ENCODE results near the gene PBLD.
"Not testable (repeated sequence)": the region's sequence is repeated elsewhere in the genome, so short reads cannot be mapped to it uniquely, and the experiment has no call there.

Gene PBLD

DNA sequence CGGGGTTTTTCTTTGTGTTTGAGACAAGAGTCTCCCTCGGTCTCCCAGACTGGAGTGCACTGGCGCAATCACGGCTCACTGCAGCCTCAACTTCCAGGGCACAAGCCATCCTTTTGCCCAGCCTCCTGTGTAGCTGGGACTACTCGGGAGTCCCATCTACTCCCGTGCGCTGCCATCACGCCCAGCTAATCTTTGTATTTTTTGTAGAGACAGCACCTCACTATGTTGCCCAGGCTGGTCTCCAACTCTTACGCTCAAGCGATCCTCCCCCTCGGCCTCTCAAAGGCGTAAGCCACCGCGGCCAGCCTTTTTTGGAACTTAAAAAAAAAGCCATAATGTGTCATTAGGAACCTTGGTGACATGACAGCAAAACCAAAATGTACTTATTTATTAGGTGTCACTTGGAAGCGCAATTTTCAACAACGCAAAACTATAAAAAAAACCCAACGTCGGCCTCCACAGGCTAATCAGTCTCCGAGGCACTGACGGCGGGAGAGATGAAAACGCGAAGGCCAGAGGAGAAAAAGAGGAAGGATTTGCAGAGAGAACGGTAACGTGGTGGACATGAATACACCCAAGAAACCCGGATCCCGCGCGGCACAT lies 1.8 kb downstream of the PBLD start:
- peak; percentile 83 for DNase-seq

DNA sequence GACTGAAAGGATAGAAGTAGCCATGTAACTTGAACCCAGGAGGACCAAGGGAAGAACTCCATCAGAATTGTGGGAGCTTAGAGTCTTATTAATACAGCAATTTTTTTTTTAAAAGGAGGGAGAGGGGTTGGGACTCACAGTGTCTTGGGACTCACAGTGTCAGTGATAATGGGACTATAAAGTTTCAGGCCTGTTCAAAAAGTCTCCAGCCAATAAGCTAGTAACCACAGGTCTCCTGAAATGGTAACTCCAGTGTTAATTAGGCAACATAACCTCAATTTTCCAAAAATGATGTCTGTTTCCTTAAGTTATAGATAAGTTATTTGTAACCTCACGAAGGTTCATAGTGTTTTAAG lies 3.2 kb downstream of the PBLD start:
- no peak for DNase-seq

DNA sequence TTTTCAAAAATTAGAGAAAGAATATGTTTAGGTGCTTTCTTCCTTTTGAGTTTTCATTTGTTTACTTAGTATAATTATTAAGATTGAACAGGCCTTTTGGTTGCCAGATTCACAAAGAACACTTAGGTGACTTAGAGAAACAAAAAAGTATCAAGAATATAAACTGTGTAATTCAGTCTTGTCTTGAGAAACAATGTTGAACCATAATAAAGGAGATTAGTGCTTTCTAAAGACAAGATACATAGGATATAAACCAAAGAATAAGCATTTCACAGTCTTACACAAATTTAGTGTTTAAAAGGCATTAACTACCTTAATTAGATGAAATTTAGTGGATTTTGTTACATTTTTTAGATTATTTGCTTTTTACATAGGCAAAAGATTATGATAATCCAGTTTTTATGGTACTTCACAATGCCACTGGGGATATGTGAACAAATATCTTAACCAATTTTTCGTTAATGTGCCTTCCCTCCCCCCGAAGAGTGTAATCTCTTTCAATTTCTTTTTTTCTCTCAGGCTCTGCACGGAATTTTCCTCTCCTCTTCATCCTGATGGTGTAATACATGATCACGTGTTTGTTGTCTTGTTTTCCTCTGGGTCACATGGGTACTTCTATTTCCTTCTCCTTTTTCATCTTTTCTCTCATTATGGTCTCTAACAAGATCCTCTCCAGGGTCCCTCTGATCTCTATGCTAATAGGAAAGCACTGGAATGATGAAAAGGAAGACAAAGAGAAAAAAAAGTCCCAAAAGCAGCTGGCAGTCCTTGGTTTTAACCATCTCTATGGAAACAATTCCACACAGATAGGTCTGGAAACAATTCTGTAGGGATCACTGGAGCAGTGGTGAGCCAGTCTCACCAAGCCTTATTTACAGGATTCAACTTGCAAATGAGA lies 4.6 kb downstream of the PBLD start:
- peak; percentile 73 for DNase-seq

DNA sequence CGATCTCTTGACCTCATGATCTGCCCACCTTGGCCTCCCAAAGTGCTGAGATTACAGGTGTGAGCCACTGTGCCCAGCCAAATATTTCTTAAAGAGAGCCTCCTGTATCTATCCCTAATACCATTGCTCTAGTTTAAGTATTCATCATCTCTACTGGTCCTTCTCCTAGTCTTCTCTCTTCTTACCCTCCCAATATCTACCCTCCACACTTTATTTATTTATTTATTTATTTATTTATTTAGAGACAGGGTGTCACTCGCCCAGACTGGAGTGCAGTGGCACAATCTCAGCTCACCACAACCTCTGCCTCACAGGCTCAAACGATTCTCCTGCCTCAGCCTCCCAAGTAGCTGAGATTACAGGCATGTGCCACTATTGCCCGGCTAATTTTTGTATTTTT lies 8.3 kb downstream of the PBLD start:
- not testable (repeated sequence) for DNase-seq

DNA sequence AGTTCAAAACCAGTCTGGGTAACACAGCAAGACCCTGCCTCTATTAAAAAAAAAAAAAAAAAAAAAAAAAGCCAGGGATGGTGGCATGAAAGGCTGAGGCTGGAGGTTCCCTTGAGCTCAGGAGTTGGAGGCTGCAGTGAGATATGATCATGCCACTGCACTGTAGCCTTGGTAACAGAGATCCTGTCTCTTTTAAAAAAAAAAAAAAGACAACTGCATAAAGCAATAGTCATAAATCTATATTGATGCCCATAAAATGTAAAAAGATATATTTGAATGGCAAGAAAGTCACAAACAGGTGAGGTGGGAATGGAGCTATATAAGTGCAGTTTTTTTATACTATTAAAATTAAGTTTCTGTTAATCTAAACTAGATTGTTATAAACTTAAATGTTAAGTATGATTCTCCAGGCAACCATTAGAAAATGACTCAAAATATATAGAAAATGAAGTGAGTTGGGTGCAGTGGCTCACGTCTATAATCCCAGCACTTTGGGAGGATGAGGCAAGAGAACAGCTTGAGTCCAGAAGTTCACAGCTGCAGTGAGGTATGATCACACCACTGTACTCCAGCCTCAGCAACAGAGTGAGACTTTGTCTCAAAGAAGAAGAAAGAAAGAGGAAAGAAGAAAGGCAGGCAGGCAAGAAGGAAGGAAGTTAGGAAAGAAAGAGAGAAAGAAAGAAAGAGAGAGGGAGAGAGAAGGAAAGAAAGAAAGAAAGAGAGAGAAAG lies 14.2 kb downstream of the PBLD start:
- DNase-seq, result no peak

DNA sequence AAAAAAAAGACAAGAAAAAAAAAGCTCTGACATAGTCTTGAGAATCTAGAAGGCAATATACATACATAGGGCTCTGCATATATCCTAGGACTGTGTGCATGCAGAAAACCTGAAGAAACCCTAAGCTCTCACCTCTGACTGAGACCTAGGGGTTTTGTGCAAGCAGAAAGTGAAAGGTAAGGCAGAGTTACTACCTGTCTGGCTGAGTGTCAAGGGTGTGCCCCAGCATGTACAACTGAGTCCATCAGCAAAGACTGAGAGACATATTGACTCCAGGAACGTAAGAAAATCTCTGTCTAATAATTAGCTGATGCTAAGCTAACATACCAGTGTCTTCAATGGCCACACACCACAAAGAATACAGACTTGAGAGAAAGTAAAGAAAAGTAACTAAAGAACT lies 17.1 kb downstream of the PBLD start:
- no peak for DNase-seq

DNA sequence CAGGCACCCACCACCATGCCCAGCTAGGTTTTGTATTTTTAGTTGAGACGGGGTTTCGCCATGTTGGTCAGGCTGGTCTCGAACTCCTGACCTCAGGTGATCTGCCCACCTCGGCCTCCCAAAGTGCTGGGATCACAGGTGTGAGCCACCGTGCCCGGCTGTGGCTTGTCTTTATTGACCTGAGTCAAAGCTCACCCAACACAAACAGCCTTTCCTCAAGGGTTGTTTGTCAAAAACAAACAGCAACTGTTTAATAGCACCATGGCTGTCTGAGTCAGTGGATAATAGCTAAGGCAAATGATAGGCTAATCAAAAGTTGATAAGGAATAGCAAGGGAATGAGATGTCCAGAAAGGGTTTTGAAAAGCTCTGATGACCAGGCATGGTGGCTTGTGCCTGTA lies 17.8 kb downstream of the PBLD start:
- not testable (repeated sequence) for DNase-seq

DNA sequence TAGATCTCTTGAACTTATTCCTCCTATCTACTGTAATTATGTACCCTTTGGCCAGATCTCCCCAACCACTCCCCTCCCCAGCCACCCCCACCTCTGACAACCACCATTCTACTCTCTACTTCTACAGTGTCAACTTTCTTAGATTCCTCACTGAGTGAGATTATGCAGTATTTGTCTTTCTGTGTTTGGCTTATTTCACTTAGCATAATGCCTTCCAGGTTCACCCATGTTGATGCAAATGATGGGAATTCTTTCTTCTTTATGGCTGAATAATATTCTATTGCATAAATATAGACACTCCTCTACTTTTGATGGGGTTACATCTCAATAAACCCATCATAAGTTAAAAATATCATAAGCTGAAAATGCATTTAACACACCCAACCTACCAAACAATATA lies 22.2 kb downstream of the PBLD start:
- no peak for DNase-seq

DNA sequence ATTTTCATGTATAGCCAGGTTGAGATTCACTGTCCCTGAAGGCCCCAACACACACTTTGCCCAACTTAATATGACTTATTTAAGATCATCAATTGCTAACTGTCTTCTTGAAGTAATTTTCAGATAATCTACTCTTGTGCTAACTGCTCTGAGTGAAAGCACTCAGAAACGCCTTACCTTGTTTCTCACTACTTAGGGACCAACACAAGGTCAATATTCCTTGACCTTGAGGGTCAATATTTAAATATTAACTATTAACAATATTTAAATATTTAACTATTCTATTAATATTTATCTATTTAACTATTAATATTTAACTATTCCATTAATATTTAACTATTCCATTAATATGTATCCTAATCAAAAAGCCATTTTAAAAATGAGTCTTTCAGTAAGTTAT lies 26.9 kb downstream of the PBLD start:
- DNase-seq, result no peak

DNA sequence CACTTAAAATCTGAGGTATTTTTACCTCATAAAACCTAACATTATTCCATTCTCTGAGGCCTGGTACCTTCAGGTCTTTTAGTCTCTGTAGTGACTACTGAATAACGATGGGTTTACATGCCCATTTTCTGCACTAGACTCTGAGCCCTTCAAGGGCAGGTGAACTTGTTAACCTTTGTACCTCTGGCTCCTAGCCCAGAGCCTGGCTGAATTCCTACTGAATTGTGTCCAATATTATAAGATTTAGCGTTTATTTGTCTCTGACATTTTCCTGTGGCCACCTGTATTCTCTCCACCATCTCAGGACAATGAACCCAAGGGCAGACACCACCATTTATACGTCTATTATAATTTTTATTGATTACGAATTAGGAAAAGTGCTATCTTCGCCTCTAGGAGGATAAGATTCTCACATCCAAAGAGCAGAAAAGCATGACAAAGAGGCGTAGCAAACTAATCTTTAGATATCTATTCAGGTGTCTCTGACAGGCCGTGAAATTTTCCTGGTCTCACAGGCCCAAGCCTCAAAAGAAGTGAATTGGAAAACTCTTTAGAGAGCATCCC lies 28.8 kb downstream of the PBLD start:
- peak; percentile 6 for DNase-seq

DNA sequence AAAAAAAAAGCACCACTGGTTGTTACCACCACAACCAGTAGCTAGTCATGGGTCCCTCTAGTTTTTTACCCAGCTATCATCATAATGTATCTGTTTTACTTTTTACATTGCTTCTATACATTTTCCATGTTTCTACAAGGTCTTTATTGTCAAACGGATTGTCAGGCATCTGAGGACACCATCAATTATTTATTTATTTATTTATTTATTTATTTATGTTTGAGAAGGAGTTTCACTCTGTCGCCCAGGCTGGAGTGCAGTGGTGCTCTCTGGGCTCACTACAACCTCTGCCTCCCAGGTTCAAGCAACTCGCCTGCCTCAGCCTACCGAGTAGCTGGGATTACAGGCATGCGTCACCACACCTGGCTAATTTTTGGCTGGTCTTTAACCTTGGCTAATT lies 29.9 kb downstream of the PBLD start:
- no peak for DNase-seq

DNA sequence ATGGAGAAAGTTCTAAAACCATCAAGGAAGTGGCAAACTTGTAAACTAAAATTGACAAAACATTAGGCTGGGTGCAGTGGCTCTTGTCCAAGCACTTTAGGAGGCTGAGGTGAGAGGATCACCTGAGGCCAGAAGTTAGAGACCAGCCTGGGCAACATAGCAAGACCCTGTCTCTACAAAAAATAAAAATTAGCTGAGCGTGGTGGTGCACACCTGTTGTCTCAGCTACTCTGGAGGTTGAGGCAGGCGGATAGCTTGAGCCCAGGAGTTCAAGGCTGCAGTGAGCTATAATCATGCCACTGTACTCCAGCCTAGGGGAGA lies 30.3 kb downstream of the PBLD start:
- no peak for DNase-seq

DNA sequence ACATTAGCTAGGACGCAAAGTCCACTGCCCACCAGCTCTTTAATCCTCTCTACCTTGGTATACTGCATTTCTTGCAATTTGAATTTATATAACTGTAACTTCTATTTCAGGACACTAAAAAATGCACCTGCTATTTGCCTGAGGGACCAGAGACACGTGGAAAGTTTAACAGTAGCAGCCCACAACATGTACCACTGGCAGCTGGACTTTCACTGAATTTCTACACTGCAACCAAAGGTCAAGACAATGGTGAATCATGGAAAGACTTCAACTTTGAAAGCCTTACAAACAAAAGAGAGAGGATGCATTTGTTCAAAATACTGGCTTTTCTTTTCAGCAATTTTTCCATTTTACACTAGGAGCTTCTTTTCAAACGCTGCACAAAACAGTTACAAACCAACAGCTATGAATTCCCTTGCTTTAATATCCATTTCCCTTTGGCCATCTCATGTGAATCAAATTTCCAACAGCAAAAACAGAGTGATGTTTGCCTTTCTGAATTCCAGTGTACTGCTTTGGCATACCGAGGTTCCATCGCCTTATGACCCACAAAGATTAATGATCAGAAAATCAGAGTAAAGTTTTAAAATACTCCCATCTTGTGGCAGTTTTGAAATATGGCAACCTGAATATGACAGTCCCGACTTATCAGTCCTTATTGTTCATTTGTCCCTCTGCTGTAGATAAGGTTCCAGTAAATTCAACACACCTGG lies 30.8 kb downstream of the PBLD start:
- DNase-seq, result no peak

DNA sequence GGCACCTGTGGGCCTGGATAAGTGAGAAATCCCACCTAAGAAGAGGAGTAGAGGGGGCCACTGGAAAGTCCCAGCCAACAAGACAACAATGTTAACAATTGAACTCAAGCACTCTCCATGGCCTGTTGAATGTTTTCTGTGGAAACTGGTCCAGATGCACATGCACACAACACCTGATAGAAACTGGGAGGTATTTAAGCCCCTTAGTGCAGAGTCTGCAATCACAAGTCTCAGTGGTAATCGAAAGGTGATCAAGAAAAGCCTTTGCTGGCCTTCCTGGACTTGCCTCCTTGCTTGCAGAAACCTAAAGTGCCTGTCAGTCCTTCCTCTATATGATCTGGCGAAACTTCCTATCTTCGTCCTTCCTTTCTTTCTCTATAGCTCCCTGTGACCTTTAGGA lies 31.4 kb downstream of the PBLD start:
- DNase-seq, result no peak

DNA sequence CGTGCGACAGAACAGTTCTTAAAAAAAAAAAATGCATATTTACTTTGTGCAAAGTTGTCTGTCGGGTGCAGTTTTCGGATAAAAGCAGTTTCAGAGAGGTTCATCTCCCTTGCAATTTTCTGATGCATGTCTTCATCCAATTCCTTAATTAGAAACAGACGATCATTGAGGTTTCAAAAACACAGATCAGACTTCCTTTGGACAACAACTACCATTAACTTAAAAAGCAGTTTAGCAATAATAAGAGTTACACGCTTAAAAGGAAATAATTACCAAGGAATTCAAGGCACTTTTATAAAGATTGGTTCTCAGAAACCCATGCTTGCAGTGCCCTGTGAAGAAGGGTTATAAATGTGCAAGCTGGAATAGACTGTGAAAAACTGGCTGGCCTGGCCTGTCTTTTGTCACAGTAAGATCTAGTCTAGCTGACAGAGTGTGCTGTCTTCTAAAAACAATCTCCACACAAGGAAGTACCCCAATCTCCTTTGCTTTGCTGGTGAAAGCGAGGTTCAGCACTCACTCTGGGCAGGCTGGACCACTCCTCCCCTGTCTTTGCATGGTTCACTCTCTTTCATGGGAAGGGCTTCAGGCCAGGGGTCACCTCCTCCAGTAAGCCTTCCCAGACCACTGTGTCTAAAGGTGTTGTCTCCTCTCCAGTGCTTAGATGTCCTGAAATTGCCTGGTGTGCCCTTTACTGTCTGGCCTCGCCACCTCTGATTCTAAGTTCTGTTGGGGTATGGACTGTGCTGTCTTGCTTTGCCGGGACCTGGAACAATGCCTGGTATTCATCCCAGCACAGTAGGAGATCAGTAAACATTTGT lies 35.7 kb downstream of the PBLD start:
- no peak for DNase-seq

DNA sequence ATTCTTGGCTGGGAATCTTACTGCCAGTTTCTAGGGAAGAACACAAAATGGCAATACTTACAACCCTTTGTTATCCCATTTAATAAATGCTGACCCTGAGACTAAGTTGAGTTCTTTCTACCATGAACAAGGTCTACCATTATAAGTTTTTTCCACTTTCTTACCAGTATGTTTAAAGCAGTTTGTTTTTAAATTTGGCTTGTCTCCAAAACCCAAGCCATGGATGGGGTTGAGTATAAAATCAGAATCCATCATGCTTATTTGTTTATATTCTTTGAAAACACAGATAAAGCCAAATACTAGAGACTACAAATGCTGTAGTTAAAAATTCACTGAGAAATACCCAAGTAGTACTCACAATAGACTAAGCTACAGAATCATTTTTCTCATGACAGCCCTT lies 42.0 kb downstream of the PBLD start:
- DNase-seq, result no peak

DNA sequence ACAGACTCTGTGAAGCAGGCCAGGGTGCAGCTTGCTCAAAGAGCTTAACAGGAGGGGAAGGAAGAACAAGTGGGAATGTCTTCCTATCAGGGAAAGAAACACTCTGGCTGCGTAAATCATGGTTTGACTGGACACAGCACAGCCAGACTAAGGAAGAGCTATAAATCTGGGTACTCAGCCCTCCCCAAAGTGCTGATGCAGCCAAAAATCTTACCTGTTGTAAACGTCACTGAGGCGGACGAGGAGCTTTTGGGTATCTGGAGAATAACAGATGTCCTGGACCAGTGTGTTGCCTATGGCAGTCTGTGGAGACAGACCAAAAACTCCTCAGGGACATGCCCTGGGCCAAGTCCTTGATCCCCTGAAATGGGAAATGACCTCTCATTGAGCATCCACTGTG lies 44.0 kb downstream of the PBLD start:
- DNase-seq, result no peak

DNA sequence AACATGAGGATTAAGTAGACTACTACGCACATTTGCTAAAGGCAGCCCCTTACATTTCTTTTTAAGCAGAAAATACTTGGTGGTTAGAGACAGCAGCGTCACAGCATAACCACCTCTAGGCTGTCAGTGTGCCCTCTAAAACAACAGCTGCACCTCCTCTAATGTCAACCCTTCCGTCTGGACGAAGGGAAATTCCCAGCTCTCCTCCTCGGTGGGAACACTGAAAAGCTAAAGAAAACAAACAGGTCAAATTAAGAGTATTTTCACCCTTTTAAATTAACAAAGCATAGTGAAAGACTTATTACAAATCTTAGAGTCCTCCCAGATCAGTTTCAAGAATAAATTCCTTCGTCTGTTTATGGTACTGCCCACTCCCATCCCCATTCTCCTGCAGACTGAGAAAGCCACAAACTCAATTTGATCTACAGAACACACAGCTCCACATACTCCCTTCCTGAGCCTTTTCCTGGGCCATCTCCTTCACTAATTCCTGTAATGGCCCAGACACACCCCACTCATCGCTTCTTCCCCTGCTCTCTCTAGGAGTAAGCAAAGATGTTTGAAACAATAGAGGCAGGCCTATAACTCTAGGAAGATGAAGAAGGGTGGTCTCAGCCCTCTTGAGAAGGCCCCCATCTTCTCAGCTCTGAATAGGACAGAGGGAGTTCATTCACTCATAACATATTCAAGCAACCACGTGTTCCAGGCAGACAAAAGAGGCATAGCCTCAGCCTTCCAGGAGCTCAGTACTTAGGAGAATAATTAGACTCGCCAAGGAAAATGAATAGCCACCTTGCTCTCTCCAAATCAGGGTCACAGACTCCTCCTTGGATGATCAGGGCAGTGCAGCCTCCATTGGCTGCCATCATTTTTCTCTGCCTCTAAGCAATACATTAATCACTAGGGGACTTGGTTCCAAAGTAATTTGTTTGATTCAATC lies 48.4 kb downstream of the PBLD start:
- no peak for DNase-seq

DNA sequence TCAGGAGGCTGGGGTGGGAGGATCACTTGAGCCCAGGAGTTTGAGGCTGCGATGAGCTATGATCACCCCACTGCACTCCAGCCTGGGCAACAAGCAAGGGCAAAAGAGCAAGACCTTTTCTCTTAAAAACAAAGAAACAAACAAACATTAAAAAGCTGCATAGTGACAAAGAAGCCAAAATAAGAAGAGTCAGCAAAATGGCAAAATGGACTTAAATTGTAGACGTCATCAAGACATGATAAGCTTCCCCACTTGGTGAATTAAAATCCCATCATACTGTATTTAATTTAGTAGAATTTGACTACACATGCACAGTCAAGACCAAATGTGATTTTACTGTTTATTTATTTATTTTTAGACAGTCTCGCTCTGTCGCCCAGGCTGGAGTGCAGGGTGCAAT lies 52.0 kb downstream of the PBLD start:
- no peak for DNase-seq

DNA sequence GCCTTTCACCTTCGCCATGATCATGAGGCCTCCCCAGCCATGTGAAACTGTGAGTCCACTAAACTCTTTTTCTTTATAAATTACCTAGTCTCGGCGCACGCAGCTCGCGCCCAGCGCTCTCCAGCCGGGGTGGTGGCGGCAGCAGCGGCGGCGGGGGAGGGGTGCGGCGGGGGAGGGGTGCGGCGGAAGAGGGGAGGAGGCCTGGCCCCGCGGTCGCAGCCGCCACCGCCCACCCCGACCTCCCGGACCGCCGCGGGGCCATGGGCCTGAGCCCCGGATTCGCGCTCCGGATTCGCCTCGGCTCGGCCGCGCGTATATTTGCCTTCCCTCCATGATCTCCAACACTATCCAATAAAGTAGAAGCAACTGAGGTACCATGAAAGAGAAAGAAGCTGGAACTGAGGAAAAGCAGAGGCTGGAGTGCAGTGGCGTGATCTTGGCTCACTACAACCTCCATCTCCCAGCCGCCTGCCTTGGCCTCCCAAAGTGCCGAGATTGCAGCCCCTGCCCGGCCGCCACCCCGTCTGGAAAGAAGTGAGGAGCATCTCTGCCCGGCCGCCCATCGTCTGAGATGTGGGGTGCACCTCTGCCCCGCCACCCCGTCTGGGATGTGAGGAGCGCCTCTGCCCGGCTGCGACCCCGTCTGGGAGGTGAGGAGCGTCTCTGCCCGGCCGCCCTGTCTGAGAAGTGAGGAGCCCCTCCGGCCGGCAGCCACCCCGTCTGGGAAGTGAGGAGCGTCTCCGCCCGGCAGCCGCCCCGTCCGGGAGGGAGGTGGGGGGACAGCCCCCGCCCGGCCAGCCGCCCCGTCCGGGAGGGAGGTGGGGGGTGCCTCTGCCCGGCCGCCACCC lies 53.6 kb downstream of the PBLD start:
- DNase-seq, result not testable (repeated sequence)

Data from NCI-H1092 treated with DMSO at 0.1 percent for 48 hours (cell line).